ENCODE data around the gene C20orf202. TPM values are rescaled to one million over a fixed set of nuclear protein-coding genes. Genes with fewer than 3 reads are reported as not detected.

Gene C20orf202
- total RNA-seq, 1 donor from 2014 or later, result 0.92 TPM

- Mint-ChIP-seq H3K36me3 (ENCODE audit: low read depth, unreplicated experiment) (peaks cover 4% of the 10 kb centered on the region), H3K4me1 (ENCODE audit: unreplicated experiment) (peaks cover 10% of the 10 kb centered on the region), H3K4me3 (ENCODE audit: unreplicated experiment) (no peak overlapping the region), H3K9me3 (ENCODE audit: unreplicated experiment) (no peaks in the 10 kb centered on the region), H3K27ac (ENCODE audit: unreplicated experiment) (no peak overlapping the region), H3K27me3 (ENCODE audit: unreplicated experiment) (peaks cover 6% of the 10 kb centered on the region)
- TF ChIP-seq CTCF (IDR thresholded peaks at IDR 0.05; ENCODE audit: unreplicated experiment), result no peak
- no peak for DNase-seq (ENCODE audit: low spot score)
These were observed 12.4 kb upstream of the C20orf202 start for GRCh38 chr20:1190847-1191246.

- Mint-ChIP-seq H3K4me1 (ENCODE audit: unreplicated experiment) (peaks cover 10% of the 10 kb centered on the region), H3K36me3 (ENCODE audit: low read depth, unreplicated experiment) (no peaks in the 10 kb centered on the region), H3K9me3 (ENCODE audit: unreplicated experiment) (no peaks in the 10 kb centered on the region), H3K4me3 (ENCODE audit: unreplicated experiment) (no peak overlapping the region), H3K27ac (ENCODE audit: unreplicated experiment) (no peak overlapping the region), H3K27me3 (ENCODE audit: unreplicated experiment) (peaks cover 3% of the 10 kb centered on the region)
- TF ChIP-seq CTCF (IDR thresholded peaks at IDR 0.05; ENCODE audit: unreplicated experiment), result no peak
- DNase-seq (ENCODE audit: low spot score), result no peak
These were observed 12.0 kb upstream of the C20orf202 start for GRCh38 chr20:1191299-1191698.

GRCh38 chr20:1195226-1195625 is 8.0 kb upstream of the C20orf202 start:
- Mint-ChIP-seq H3K27me3 (ENCODE audit: unreplicated experiment) (peaks cover 1% of the 10 kb centered on the region), H3K27ac (ENCODE audit: unreplicated experiment) (peak overlapping the region; percentile 45), H3K4me1 (ENCODE audit: unreplicated experiment) (peaks cover 13% of the 10 kb centered on the region), H3K36me3 (ENCODE audit: low read depth, unreplicated experiment) (no peaks in the 10 kb centered on the region), H3K9me3 (ENCODE audit: unreplicated experiment) (no peaks in the 10 kb centered on the region), H3K4me3 (ENCODE audit: unreplicated experiment) (no peak overlapping the region)
- no peak for TF ChIP-seq CTCF (IDR thresholded peaks at IDR 0.05; ENCODE audit: unreplicated experiment)
- DNase-seq (ENCODE audit: low spot score), result no peak

GRCh38 chr20:1196634-1197033 is 6.6 kb upstream of the C20orf202 start:
- no peak for TF ChIP-seq CTCF (IDR thresholded peaks at IDR 0.05; ENCODE audit: unreplicated experiment)
- peaks cover 16% of the 10 kb centered on the region for H3K4me1 Mint-ChIP-seq (ENCODE audit: unreplicated experiment)
- H3K27me3 Mint-ChIP-seq (ENCODE audit: unreplicated experiment), result peaks cover 4% of the 10 kb centered on the region
- H3K36me3 Mint-ChIP-seq (ENCODE audit: low read depth, unreplicated experiment), result no peaks in the 10 kb centered on the region
- no peak for DNase-seq (ENCODE audit: low spot score)
- H3K4me3 Mint-ChIP-seq (ENCODE audit: unreplicated experiment), result no peak overlapping the region
- H3K9me3 Mint-ChIP-seq (ENCODE audit: unreplicated experiment), result no peaks in the 10 kb centered on the region
- H3K27ac Mint-ChIP-seq (ENCODE audit: unreplicated experiment), result no peak overlapping the region

- no peak for DNase-seq (ENCODE audit: low spot score)
- Mint-ChIP-seq H3K36me3 (ENCODE audit: low read depth, unreplicated experiment) (no peaks in the 10 kb centered on the region), H3K4me1 (ENCODE audit: unreplicated experiment) (peaks cover 19% of the 10 kb centered on the region), H3K27ac (ENCODE audit: unreplicated experiment) (no peak overlapping the region), H3K4me3 (ENCODE audit: unreplicated experiment) (no peak overlapping the region), H3K9me3 (ENCODE audit: unreplicated experiment) (no peaks in the 10 kb centered on the region), H3K27me3 (ENCODE audit: unreplicated experiment) (peaks cover 4% of the 10 kb centered on the region)
- TF ChIP-seq CTCF (IDR thresholded peaks at IDR 0.05; ENCODE audit: unreplicated experiment), result no peak
These were observed 5.5 kb upstream of the C20orf202 start for GRCh38 chr20:1197801-1198200.

Measured in endothelial cell (in vitro differentiated cells).